Spleen (tissue), 11 donors: ENCODE measurements around the gene KRTAP16-1. TPM values are rescaled to one million over a fixed set of nuclear protein-coding genes. Genes with fewer than 3 reads are reported as not detected.
"Not testable (repeated sequence)": the region's sequence is repeated elsewhere in the genome, so short reads cannot be mapped to it uniquely, and the experiment has no call there.

ENCODE experiments used
- DNase-seq: peaks from one replicate; pipeline ENCODE4 v3.0.0-alpha.2; 2020
- H3K27ac ChIP-seq, 8 donors: fragments of 200-600 bp; sonication (generic) in 7 of 8; 1 replicate in 4 of 8; 2 replicates in 4 of 8; pipeline versions ENCODE4 v1.5.0 to v1.8.0; 2016 to 2021; ENCODE audit warnings: inconsistent platforms in 4 of 8, mild to moderate bottlenecking in 4 of 8, moderate library complexity in 1 of 8
- H3K27me3 ChIP-seq, 7 donors: fragments of 200-600 bp; sonication (generic) in 6 of 7; replicated peaks in 1 of 7; 1 replicate in 4 of 7; 2 replicates in 3 of 7; pipeline versions ENCODE4 v1.5.0 to v1.8.0; 2016 to 2021; ENCODE audit warnings: inconsistent platforms in 3 of 7, mild to moderate bottlenecking in 1 of 7
- H3K36me3 ChIP-seq, 6 donors: fragments of 200-600 bp; sonication (generic) in 5 of 6; 1 replicate in 4 of 6; 2 replicates in 2 of 6; pipeline versions ENCODE4 v1.5.0 to v1.8.0; 2016 to 2021; ENCODE audit warnings: inconsistent platforms in 2 of 6
- H3K4me1 ChIP-seq, 6 donors: fragments of 200-600 bp; sonication (generic) in 5 of 6; 1 replicate in 3 of 6; 2 replicates in 3 of 6; pipeline versions ENCODE4 v1.5.0 to v1.8.0; 2016 to 2021; ENCODE audit warnings: inconsistent platforms in 3 of 6
- H3K4me3 ChIP-seq, 8 donors: fragments of 200-600 bp; sonication (generic) in 7 of 8; 1 replicate in 4 of 8; 2 replicates in 4 of 8; pipeline versions ENCODE4 v1.5.0 to v1.8.0; 2016 to 2021; ENCODE audit warnings: inconsistent platforms in 4 of 8, mild to moderate bottlenecking in 4 of 8, moderate library complexity in 2 of 8
- H3K9me3 ChIP-seq, 8 donors: fragments of 200-600 bp; sonication (generic) in 7 of 8; 1 replicate in 4 of 8; 2 replicates in 4 of 8; pipeline versions ENCODE4 v1.5.0 to v1.8.0; 2016 to 2021; ENCODE audit warnings: inconsistent platforms in 4 of 8
- CTCF ChIP-seq, 11 experiments: fragments of 200-600 bp in 7 of 11; fragments of 450-650 bp in 4 of 11; sonication (generic) in 4 of 11; IDR thresholded peaks in 8 of 11; conservative IDR thresholded peaks in 3 of 11; 1 replicate in 7 of 11; 2 replicates in 4 of 11; pipeline versions ENCODE4 v1.4.0 to v1.8.0; 2016 to 2021; ENCODE audit warnings: antibody characterized with exemption in 11 of 11, inconsistent platforms in 4 of 11, mild to moderate bottlenecking in 1 of 11
- POLR2A ChIP-seq, 3 donors: fragments of 450-650 bp; IDR thresholded peaks; one replicate each; pipeline ENCODE4 v1.5.1; 2017; ENCODE audit warnings: antibody characterized with exemption in 3 of 3, mild to moderate bottlenecking in 1 of 3
- POLR2AphosphoS5 ChIP-seq, 3 donors: sonication (generic); formaldehyde crosslinking; IDR thresholded peaks; one replicate each; pipeline ENCODE4 v1.5.1; 2017; ENCODE audit warnings: antibody characterized with exemption in 3 of 3
- WGBS, 5 donors: extraction: QIAGEN DNeasy Blood & Tissue Kit in 3 of 5; methylation state at CpG; one replicate each; pipeline versions ENCODE4 v1.1.5 to v1.1.7; 2013 to 2018; 5-methylcytosine and 5-hydroxymethylcytosine counted together
- intact Hi-C: fragments of 100-400 bp; cut with DNase I; formaldehyde crosslinking; loops from one replicate; pipeline ENCODE4 v1.15.0; 2023; ENCODE audit warnings: low total_unique reads
- polyA plus RNA-seq, 3 donors: library from polyadenylated mRNA; stranded (reverse); fragments of 200-250 nt; gene quantifications; one replicate each; pipeline ENCODE4 v1.2.1, GENCODE V29; 2013
- total RNA-seq, 7 donors: library from RNA; depleted of rRNA in 3 of 7; stranded (reverse); fragments of >200 nt in 3 of 7; fragmentation: NEBNext Ultra II Directional in 4 of 7; extraction: Animal tissue kit (Norgen Biotek cat#: 25700) in 4 of 7; gene quantifications; one replicate each; pipeline versions ENCODE4 v1.1.0 to v1.2.1, GENCODE V29; 2016 to 2021
- donor health status: healthy with polysubstance abuse.
- donor health status: DM: no; HTN: no; CAD: no; lungs with moderate emphysema.
- donor health status: DM: no; HTN: no; CAD: no.
- donor health status: Bipolar disorder and iron deficiency.
- donor health status: healthy.
- donor health status: DM: no; HTN: no; CAD: no.
- donor health status: DM: yes; HTN: yes; CAD: no.

KRTAP16-1 gene
- total and polyA plus RNA-seq, 10 donors, result not detected

- Histone ChIP-seq H3K9me3 (no peaks in the 10 kb centered on the region), H3K4me3 (no peak overlapping the region), H3K27me3 (peaks cover 0 to 4% (median 0%) of the 10 kb centered on the region in 7 donors), H3K36me3 (no peaks in the 10 kb centered on the region), H3K27ac (no peak overlapping the region), H3K4me1 (no peaks in the 10 kb centered on the region)
- TF ChIP-seq POLR2A (IDR thresholded peaks at IDR 0.05), result no peak
- TF ChIP-seq CTCF (IDR thresholded peaks at IDR 0.05 in 8 of 11, conservative IDR thresholded peaks at IDR 0.05 in 3 of 11), result no peak
- no peak for TF ChIP-seq POLR2AphosphoS5 (IDR thresholded peaks at IDR 0.05)
- intact Hi-C loops, result no loop called here
- 32 to 68% (median 50%) methylated on average over 1 of the region's 1 CpG; no CpG with 5 or more reads in 2 of the 5 donors for WGBS, 5 donors
- no peak for DNase-seq
Measured at GRCh38 chr17:41271858-41272257, 37.3 kb downstream of the KRTAP16-1 start.

GRCh38 chr17:41271323-41271722, 37.8 kb downstream of the KRTAP16-1 start:
- H3K4me3 ChIP-seq, intact Hi-C loops, H3K36me3 ChIP-seq, H3K27me3 ChIP-seq, H3K27ac ChIP-seq, H3K4me1 ChIP-seq, DNase-seq, H3K9me3 ChIP-seq: not testable (repeated sequence)
- 30 to 75% methylated on average over 1 of the region's 1 CpG; no CpG with 5 or more reads in 3 of the 5 donors for WGBS, 5 donors

- Histone ChIP-seq H3K9me3 (no peaks in the 10 kb centered on the region), H3K4me1 (no peaks in the 10 kb centered on the region), H3K27me3 (peaks cover 0 to 4% (median 0%) of the 10 kb centered on the region in 7 donors), H3K27ac (no peak overlapping the region), H3K4me3 (no peak overlapping the region), H3K36me3 (no peaks in the 10 kb centered on the region)
- TF ChIP-seq CTCF (IDR thresholded peaks at IDR 0.05 in 8 of 11, conservative IDR thresholded peaks at IDR 0.05 in 3 of 11) (no peak), POLR2AphosphoS5 (IDR thresholded peaks at IDR 0.05) (no peak), POLR2A (IDR thresholded peaks at IDR 0.05) (no peak)
- intact Hi-C loops, result no loop called here
- WGBS, 5 donors, result 71 to 93% (median 79%) methylated on average over 3 of the region's 3 CpGs; no CpG with 5 or more reads in 2 of the 5 donors
- DNase-seq, result no peak
Measured at GRCh38 chr17:41267711-41268110, 41.4 kb downstream of the KRTAP16-1 start.

- intact Hi-C loops, result no loop called here
- no peaks in the 10 kb centered on the region for H3K4me1 ChIP-seq
- TF ChIP-seq CTCF (IDR thresholded peaks at IDR 0.05 in 8 of 11, conservative IDR thresholded peaks at IDR 0.05 in 3 of 11) (no peak), POLR2AphosphoS5 (IDR thresholded peaks at IDR 0.05) (no peak), POLR2A (IDR thresholded peaks at IDR 0.05) (no peak)
Measured at GRCh38 chr17:41265078-41265477, 44.0 kb downstream of the KRTAP16-1 start, which contains the start of gene KRTAP9-6. Gene KRTAP9-6, plus strand, starts transcription at chr17:41265378. Its CDS starts 0 bp downstream, at chr17:41265378.

GRCh38 chr17:41264599-41264998, 44.5 kb downstream of the KRTAP16-1 start:
- 82 to 98% (median 89%) methylated on average over 3 of the region's 3 CpGs for WGBS, 5 donors
- intact Hi-C loops, result no loop called here
- no peak for DNase-seq

More at GRCh38 chr17:41265078-41265477, 44.0 kb downstream of the KRTAP16-1 start, which contains the start of gene KRTAP9-6:
- H3K36me3 ChIP-seq, result no peaks in the 10 kb centered on the region
- DNase-seq, result no peak
- 21 to 59% (median 33%) methylated on average over 2 of the region's 2 CpGs for WGBS, 5 donors
- no peak within 1 kb of the TSS for H3K4me3 ChIP-seq
- H3K9me3 ChIP-seq, result no peaks in the 10 kb centered on the region
- H3K27ac ChIP-seq, result no peak within 1 kb of the TSS
- H3K27me3 ChIP-seq, result peaks cover 0 to 4% (median 0%) of the 10 kb centered on the region in 7 donors

More at GRCh38 chr17:41264599-41264998, 44.5 kb downstream of the KRTAP16-1 start:
- TF ChIP-seq POLR2AphosphoS5 (IDR thresholded peaks at IDR 0.05) (no peak), CTCF (IDR thresholded peaks at IDR 0.05 in 8 of 11, conservative IDR thresholded peaks at IDR 0.05 in 3 of 11) (no peak), POLR2A (IDR thresholded peaks at IDR 0.05) (no peak)
- H3K27ac ChIP-seq, result no peak overlapping the region
- no peaks in the 10 kb centered on the region for H3K9me3 ChIP-seq
- H3K36me3 ChIP-seq, result no peaks in the 10 kb centered on the region
- no peaks in the 10 kb centered on the region for H3K4me1 ChIP-seq
- H3K27me3 ChIP-seq, result peaks cover 0 to 7% (median 0%) of the 10 kb centered on the region in 7 donors
- no peak overlapping the region for H3K4me3 ChIP-seq
